ENCODE data around the gene ZBTB9. TPM values are rescaled to one million over a fixed set of nuclear protein-coding genes. Genes with fewer than 3 reads are reported as not detected.

ZBTB9 gene
- total and polyA plus RNA-seq, 4 donors, result 1.1 to 3.4 (median 2.3) TPM

DNA sequence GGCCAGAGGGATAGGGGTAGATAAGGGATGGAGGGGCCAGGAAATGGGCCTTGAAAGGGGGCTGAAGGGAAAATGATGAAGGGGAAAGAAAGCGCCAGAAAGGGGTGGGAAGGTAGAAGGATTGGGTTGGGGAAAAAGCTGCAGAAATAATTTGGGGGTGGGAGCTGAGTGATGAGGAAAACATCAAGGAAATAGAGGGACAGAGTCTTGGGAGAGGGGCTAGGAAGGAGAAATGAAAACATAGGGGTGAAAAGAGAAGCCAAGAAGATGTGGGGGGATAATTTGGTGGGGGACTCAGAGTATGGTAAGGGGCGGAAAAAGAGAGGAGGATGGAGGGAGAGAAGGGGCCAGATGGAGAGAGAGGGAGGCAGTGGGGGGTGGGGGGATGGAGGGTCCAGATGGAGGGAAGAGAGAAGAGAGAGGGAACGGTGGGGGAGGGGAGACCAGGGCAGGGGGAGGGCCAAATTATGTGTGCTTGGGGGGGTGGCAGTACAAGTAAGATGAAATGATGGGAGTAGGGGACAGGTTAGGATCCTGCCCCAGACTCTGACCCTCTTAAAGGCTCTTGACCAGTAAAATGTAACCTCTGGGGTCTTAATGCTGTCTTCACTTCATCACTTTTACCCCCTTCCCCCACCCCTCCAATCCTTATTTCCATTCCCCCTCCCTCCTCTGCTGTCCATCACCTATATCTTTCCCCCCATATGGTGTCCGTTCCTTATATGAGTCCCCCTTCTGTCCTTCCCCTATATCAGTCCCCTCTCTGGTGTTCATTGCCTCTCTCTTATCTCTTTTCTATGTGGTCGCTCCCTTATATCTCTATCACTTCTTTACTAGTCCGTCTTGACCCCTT, 33.7 kb upstream of the ZBTB9 start:
- WGBS, result 65% methylated on average over 6 of the region's 6 CpGs
- Histone ChIP-seq H3K27ac (ENCODE audit: low read depth in 1 of 2, low read length in 2 of 2) (no peak overlapping the region), H3K9me3 (ENCODE audit: control insufficient read depth in 4 of 4, low read length in 3 of 4) (no peaks in the 10 kb centered on the region), H3K9ac (ENCODE audit: low read depth in 1 of 2, low read length in 2 of 2) (no peak overlapping the region), H3K4me3 (ENCODE audit: low read depth in 1 of 3, low read length in 3 of 3) (no peak overlapping the region), H3K36me3 (ENCODE audit: control insufficient read depth in 4 of 4, insufficient read depth in 3 of 4, low read depth in 1 of 4, low read length in 3 of 4) (peaks cover 0 to 2% (median under 1%) of the 10 kb centered on the region in 4 donors), H3K27me3 (ENCODE audit: control insufficient read depth in 4 of 4, insufficient read depth in 4 of 4, low read length in 3 of 4) (no peaks in the 10 kb centered on the region), H3K4me1 (ENCODE audit: control insufficient read depth in 4 of 4, insufficient read depth in 4 of 4, low read length in 3 of 4) (peaks cover 14 to 32% (median 24%) of the 10 kb centered on the region in 4 donors)
- DNase-seq (ENCODE audit: low spot score), result no peak
- TF ChIP-seq FOXA1 (IDR thresholded peaks at IDR 0.05), result no peak
- no peak for TF ChIP-seq RXRA (IDR thresholded peaks at IDR 0.05)
- TF ChIP-seq HNF4A (conservative IDR thresholded peaks at IDR 0.05), result no peak
- no peak for TF ChIP-seq TAF1 (conservative IDR thresholded peaks at IDR 0.05)
- TF ChIP-seq JUND (IDR thresholded peaks at IDR 0.05), result no peak
- no peak for TF ChIP-seq NR2F2 (IDR thresholded peaks at IDR 0.05)
- TF ChIP-seq, protein P1, sequence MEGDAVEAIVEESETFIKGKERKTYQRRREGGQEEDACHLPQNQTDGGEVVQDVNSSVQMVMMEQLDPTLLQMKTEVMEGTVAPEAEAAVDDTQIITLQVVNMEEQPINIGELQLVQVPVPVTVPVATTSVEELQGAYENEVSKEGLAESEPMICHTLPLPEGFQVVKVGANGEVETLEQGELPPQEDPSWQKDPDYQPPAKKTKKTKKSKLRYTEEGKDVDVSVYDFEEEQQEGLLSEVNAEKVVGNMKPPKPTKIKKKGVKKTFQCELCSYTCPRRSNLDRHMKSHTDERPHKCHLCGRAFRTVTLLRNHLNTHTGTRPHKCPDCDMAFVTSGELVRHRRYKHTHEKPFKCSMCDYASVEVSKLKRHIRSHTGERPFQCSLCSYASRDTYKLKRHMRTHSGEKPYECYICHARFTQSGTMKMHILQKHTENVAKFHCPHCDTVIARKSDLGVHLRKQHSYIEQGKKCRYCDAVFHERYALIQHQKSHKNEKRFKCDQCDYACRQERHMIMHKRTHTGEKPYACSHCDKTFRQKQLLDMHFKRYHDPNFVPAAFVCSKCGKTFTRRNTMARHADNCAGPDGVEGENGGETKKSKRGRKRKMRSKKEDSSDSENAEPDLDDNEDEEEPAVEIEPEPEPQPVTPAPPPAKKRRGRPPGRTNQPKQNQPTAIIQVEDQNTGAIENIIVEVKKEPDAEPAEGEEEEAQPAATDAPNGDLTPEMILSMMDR (IDR thresholded peaks at IDR 0.05; ENCODE audit: low read depth, low read length, missing input control), result no peak
- TF ChIP-seq RAD21 (IDR thresholded peaks at IDR 0.05), result no peak
- no peak for TF ChIP-seq YY1 (IDR thresholded peaks at IDR 0.05)
- TF ChIP-seq SP1 (IDR thresholded peaks at IDR 0.05), result no peak
- TF ChIP-seq HNF4G (IDR thresholded peaks at IDR 0.05), result no peak
- TF ChIP-seq, protein P2, sequence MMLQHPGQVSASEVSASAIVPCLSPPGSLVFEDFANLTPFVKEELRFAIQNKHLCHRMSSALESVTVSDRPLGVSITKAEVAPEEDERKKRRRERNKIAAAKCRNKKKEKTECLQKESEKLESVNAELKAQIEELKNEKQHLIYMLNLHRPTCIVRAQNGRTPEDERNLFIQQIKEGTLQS (IDR thresholded peaks at IDR 0.05), result no peak
- TF ChIP-seq EGR1 (IDR thresholded peaks at IDR 0.05; ENCODE audit: low read depth in 2 of 2), result no peak
- TF ChIP-seq, protein P3, sequence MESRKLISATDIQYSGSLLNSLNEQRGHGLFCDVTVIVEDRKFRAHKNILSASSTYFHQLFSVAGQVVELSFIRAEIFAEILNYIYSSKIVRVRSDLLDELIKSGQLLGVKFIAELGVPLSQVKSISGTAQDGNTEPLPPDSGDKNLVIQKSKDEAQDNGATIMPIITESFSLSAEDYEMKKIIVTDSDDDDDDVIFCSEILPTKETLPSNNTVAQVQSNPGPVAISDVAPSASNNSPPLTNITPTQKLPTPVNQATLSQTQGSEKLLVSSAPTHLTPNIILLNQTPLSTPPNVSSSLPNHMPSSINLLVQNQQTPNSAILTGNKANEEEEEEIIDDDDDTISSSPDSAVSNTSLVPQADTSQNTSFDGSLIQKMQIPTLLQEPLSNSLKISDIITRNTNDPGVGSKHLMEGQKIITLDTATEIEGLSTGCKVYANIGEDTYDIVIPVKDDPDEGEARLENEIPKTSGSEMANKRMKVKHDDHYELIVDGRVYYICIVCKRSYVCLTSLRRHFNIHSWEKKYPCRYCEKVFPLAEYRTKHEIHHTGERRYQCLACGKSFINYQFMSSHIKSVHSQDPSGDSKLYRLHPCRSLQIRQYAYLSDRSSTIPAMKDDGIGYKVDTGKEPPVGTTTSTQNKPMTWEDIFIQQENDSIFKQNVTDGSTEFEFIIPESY (IDR thresholded peaks at IDR 0.05), result no peak
- no peak for TF ChIP-seq FOXA2 (IDR thresholded peaks at IDR 0.05)
- TF ChIP-seq, protein P4, sequence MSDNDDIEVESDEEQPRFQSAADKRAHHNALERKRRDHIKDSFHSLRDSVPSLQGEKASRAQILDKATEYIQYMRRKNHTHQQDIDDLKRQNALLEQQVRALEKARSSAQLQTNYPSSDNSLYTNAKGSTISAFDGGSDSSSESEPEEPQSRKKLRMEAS (IDR thresholded peaks at IDR 0.05), result no peak
- TF ChIP-seq, protein P5, sequence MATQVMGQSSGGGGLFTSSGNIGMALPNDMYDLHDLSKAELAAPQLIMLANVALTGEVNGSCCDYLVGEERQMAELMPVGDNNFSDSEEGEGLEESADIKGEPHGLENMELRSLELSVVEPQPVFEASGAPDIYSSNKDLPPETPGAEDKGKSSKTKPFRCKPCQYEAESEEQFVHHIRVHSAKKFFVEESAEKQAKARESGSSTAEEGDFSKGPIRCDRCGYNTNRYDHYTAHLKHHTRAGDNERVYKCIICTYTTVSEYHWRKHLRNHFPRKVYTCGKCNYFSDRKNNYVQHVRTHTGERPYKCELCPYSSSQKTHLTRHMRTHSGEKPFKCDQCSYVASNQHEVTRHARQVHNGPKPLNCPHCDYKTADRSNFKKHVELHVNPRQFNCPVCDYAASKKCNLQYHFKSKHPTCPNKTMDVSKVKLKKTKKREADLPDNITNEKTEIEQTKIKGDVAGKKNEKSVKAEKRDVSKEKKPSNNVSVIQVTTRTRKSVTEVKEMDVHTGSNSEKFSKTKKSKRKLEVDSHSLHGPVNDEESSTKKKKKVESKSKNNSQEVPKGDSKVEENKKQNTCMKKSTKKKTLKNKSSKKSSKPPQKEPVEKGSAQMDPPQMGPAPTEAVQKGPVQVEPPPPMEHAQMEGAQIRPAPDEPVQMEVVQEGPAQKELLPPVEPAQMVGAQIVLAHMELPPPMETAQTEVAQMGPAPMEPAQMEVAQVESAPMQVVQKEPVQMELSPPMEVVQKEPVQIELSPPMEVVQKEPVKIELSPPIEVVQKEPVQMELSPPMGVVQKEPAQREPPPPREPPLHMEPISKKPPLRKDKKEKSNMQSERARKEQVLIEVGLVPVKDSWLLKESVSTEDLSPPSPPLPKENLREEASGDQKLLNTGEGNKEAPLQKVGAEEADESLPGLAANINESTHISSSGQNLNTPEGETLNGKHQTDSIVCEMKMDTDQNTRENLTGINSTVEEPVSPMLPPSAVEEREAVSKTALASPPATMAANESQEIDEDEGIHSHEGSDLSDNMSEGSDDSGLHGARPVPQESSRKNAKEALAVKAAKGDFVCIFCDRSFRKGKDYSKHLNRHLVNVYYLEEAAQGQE (IDR thresholded peaks at IDR 0.05), result no peak
